BLaER1 treated with 17β-estradiol and CSF1 and Interleukin-3, amounts not matched to agents 10 nM and 100 nM (cell line): ENCODE results near the gene KAZN.
A peak's percentile ranks its signal among the peaks of the same experiment; 100 is the strongest.

ENCODE experiments used
- H3K27ac ChIP-seq, 11 experiments: shearing (Covaris generic); formaldehyde crosslinking; 2 replicates each; pipeline ENCODE4 v1.8.1; 2022
- H3K27me3 ChIP-seq, 11 experiments: shearing (Covaris generic); formaldehyde crosslinking; 2 replicates each; pipeline ENCODE4 v1.8.1; 2022
- H3K36me3 ChIP-seq, 11 experiments: shearing (Covaris generic); formaldehyde crosslinking; 2 replicates each; pipeline ENCODE4 v1.8.1; 2022
- H3K4me1 ChIP-seq, 10 experiments: shearing (Covaris generic); formaldehyde crosslinking; 2 replicates each; pipeline ENCODE4 v1.8.1; 2022
- H3K4me2 ChIP-seq, 11 experiments: shearing (Covaris generic); formaldehyde crosslinking; 2 replicates each; pipeline ENCODE4 v1.8.1; 2022
- H3K4me3 ChIP-seq, 10 experiments: shearing (Covaris generic); formaldehyde crosslinking; 2 replicates each; pipeline ENCODE4 v1.8.1; 2022
- H3K9ac ChIP-seq, 11 experiments: shearing (Covaris generic); formaldehyde crosslinking; 2 replicates each; pipeline ENCODE4 v1.8.1; 2022
- H3K9me3 ChIP-seq, 11 experiments: shearing (Covaris generic); formaldehyde crosslinking; replicated peaks in 1 of 11; 2 replicates each; pipeline ENCODE4 v1.8.1; 2022
- H4K20me1 ChIP-seq, 11 experiments: shearing (Covaris generic); formaldehyde crosslinking; 2 replicates each; pipeline ENCODE4 v1.8.1; 2022
- Cebpa-rat ChIP-seq, 11 experiments: shearing (Covaris generic); IDR thresholded peaks; 2 replicates each; pipeline ENCODE4 v1.8.1; 2022

The KAZN gene

DNA sequence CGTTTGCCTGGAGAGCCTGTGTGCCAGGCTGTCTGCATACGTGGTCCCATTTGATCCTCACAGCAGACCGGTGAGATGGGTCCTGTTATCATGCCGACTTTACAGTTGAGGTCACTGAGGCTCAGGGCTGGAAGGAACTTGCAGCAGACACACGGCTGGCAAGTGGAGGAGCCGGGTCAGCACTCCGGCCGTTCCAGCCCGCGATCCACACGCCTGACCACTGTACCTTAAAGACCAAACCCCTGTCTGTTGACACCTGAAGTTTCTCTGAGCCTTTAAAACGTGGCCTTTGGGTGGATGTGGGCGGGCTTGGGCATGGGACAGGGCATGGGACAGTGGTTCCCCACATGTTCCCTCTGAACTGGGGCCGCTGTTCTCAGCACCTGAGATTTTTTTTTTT lies 383.5 kb downstream of the KAZN start:
- TF ChIP-seq Cebpa-rat (IDR thresholded peaks at IDR 0.05) = no peak
- no peaks in the 10 kb centered on the region for H3K9me3 ChIP-seq

DNA sequence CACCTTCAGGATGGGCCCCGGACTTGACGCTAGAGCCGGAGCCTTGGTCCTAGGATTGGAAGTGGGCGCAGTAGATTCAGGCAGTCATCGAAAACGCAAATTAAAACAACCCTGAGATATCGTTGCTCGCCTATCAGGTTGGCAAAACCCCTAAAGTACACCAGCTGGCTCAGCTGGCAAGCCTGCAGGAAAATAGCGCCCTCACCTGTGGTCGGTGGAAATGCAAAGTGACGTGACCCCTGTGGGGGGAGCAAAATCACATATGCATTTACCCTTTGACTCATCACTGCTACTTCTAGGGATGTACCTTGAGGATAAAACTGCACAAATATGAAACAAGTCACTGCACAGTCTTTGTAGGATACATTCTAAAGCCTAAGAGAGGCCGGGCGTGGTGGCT lies 384.8 kb downstream of the KAZN start:
- H3K4me3 ChIP-seq = no peak overlapping the region
- no peaks in the 10 kb centered on the region for H3K36me3 ChIP-seq
- no peaks in the 10 kb centered on the region for H3K9me3 ChIP-seq
- peaks cover 0 to 38% (median 0%) of the 10 kb centered on the region in 11 experiments; a peak in 6 of 22 replicates for H3K27me3 ChIP-seq
- TF ChIP-seq Cebpa-rat (IDR thresholded peaks at IDR 0.05) = no peak
- H3K4me2 ChIP-seq = no peak overlapping the region
- H3K4me1 ChIP-seq = peaks cover 10 to 62% (median 37%) of the 10 kb centered on the region in 10 experiments
- H4K20me1 ChIP-seq = peaks cover 0 to 48% (median 19%) of the 10 kb centered on the region in 11 experiments; a peak in 16 of 22 replicates
- H3K9ac ChIP-seq = no peak overlapping the region
- no peak overlapping the region for H3K27ac ChIP-seq

More for the DNA sequence above, 383.5 kb downstream of the KAZN start:
- H3K27me3 ChIP-seq = peaks cover 0 to 47% (median 0%) of the 10 kb centered on the region in 11 experiments; a peak in 6 of 22 replicates
- H3K4me1 ChIP-seq = peaks cover 10 to 64% (median 41%) of the 10 kb centered on the region in 10 experiments
- no peak overlapping the region for H3K9ac ChIP-seq
- no peak overlapping the region for H3K27ac ChIP-seq
- peak overlapping the region in 8 of 11 experiments; percentile 62 to 90 (median 82); a peak in 12 of 22 replicates for H3K4me2 ChIP-seq
- no peaks in the 10 kb centered on the region for H3K36me3 ChIP-seq
- H3K4me3 ChIP-seq = no peak overlapping the region
- peaks cover 0 to 50% (median 32%) of the 10 kb centered on the region in 11 experiments; a peak in 17 of 22 replicates for H4K20me1 ChIP-seq

DNA sequence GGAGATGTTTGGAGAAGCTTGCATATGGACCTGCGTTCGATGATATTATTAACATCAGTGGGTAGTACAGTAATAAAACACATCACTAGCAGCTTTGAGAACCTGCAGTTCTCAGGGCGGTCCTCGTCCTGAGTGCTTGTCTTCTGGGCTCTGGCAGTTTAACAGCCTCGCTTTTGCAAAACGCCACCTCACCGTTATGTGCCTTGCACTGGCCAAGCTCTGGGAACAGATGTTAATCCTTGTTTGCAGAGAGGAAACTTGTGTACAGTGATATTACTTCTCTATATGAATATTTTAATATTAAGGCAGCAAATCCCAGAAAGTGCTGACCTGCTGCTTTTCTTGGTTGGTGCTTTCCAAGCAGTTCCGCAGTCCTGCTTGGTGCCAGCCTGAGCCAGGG lies 387.7 kb downstream of the KAZN start:
- Histone ChIP-seq H3K9me3 (no peaks in the 10 kb centered on the region), H3K9ac (no peak overlapping the region), H3K4me3 (no peak overlapping the region), H3K27me3 (peaks cover 0 to 18% (median 0%) of the 10 kb centered on the region in 11 experiments; a peak in 4 of 22 replicates), H3K36me3 (no peaks in the 10 kb centered on the region), H3K4me1 (peaks cover under 1 to 52% (median 26%) of the 10 kb centered on the region in 10 experiments; a peak in 18 of 20 replicates), H4K20me1 (peaks cover 0 to 53% (median 13%) of the 10 kb centered on the region in 11 experiments; a peak in 14 of 22 replicates), H3K4me2 (no peak overlapping the region), H3K27ac (no peak overlapping the region)
- TF ChIP-seq Cebpa-rat (IDR thresholded peaks at IDR 0.05) = no peak

DNA sequence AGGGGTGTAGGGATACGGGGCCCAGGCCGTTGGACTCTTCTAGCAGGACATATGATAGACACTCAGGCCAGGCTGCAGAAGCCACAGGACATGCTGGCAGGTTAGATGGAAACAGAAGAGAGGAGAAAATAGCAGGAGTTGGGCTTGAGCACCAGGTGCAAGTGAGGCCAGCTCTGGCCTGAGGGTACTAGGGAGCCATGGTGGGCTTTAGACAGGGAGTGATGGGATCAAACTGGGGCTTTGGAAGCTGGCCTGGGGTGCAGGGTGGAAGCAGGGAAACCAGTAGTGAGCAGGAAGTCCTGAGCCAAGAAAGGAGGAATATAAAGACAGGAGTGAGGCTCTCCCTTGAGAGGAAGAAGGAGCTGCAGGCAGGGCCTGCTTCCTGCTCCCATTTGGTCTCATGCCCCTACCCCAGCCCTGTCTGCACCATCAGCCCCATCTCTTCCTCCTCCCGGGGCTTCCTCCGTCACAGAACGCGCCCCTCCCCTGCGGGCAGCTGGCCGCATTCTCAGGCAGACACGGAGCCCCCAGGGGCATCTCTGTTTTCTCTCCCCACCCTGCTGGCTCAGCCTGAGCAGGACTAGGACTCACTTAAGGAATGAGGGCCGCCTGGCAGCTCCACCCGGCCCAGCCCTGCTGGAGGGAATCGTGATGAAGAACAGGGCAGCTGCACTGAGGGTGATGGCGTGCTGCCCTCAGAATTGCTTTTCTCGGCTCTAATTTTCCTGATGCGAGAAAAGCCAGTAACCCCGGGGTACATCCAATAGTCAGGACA lies 389.5 kb downstream of the KAZN start:
- Histone ChIP-seq H4K20me1 (peaks cover 0 to 43% (median 8%) of the 10 kb centered on the region in 11 experiments; a peak in 12 of 22 replicates), H3K9me3 (no peaks in the 10 kb centered on the region), H3K36me3 (no peaks in the 10 kb centered on the region), H3K9ac (peak overlapping the region in 4 of 11 experiments; percentile 9 to 34 (median 17); a peak in 4 of 22 replicates), H3K27ac (peak overlapping the region in 2 of 11 experiments; percentile 30 to 38; a peak in 2 of 22 replicates), H3K4me1 (peaks cover 0 to 35% (median 16%) of the 10 kb centered on the region in 10 experiments; a peak in 15 of 20 replicates), H3K27me3 (peaks cover 0 to 10% (median 0%) of the 10 kb centered on the region in 11 experiments; a peak in 3 of 22 replicates), H3K4me3 (no peak overlapping the region), H3K4me2 (peak overlapping the region in 10 of 11 experiments; percentile 1 to 78 (median 70); a peak in 17 of 22 replicates)
- TF ChIP-seq Cebpa-rat (IDR thresholded peaks at IDR 0.05) = no peak

GRCh38 chr1:14988636-14989035 lies 390.2 kb downstream of the KAZN start:
- H3K4me3 ChIP-seq = no peak overlapping the region
- peaks cover 0 to 10% (median 0%) of the 10 kb centered on the region in 11 experiments; a peak in 3 of 22 replicates for H3K27me3 ChIP-seq
- peaks cover 0 to 36% (median 18%) of the 10 kb centered on the region in 10 experiments; a peak in 15 of 20 replicates for H3K4me1 ChIP-seq
- peak overlapping the region in 4 of 11 experiments; percentile 9 to 34 (median 17); a peak in 4 of 22 replicates for H3K9ac ChIP-seq
- peaks cover 0 to 44% (median 8%) of the 10 kb centered on the region in 11 experiments; a peak in 12 of 22 replicates for H4K20me1 ChIP-seq
- no peaks in the 10 kb centered on the region for H3K9me3 ChIP-seq
- peak overlapping the region in 10 of 11 experiments; percentile 1 to 78 (median 70); a peak in 17 of 22 replicates for H3K4me2 ChIP-seq
- H3K36me3 ChIP-seq = no peaks in the 10 kb centered on the region
- H3K27ac ChIP-seq = peak overlapping the region in 1 of 11 experiments; percentile 30; a peak in 1 of 22 replicates
- no peak for TF ChIP-seq Cebpa-rat (IDR thresholded peaks at IDR 0.05)

DNA sequence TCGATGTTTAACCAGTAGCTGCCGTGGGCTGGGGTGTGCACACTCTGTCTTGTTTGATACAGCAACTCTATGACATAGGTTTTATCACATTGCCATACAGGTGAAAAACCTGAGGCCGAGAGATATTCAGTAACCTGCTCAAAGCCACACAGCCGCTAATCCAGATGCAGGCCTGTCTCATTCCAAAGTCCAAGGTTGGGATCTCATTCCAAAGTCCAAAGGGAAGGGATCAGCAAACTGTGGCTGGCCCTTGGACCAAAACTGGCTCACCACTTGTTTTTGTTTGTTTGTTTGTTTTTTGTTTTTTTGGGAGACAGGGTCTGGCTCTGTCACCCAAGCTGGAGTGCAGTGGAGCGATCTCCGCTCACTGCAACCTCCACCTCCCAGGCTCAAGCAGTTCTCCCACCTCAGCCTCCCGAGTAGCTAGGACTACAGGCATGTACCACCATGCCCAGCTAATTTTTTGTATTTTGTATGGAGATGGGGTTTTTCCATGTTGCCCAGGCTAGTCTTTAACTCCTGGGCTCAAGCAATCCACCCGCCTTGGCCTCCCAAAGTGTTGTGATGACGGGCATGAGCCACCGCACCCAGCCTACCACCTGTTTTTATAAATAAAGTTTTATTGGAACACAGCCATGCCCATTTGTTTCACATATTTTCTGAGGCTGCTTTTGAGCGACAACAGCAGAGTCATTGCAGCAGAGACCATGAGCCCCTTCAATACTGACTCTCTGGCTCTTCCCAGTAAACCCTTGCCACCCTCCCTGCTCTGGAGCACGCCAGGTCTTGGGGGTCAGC lies 391.6 kb downstream of the KAZN start:
- Histone ChIP-seq H3K9ac (no peak overlapping the region; a peak in 1 of 22 replicates), H4K20me1 (peaks cover 0 to 59% (median 13%) of the 10 kb centered on the region in 11 experiments; a peak in 13 of 22 replicates), H3K4me3 (no peak overlapping the region), H3K27ac (no peak overlapping the region), H3K4me1 (peaks cover 0 to 51% (median 33%) of the 10 kb centered on the region in 10 experiments; a peak in 17 of 20 replicates), H3K36me3 (no peaks in the 10 kb centered on the region), H3K4me2 (no peak overlapping the region), H3K27me3 (peaks cover 0 to 10% (median 0%) of the 10 kb centered on the region in 11 experiments; a peak in 1 of 22 replicates), H3K9me3 (no peaks in the 10 kb centered on the region)
- no peak for TF ChIP-seq Cebpa-rat (IDR thresholded peaks at IDR 0.05)

DNA sequence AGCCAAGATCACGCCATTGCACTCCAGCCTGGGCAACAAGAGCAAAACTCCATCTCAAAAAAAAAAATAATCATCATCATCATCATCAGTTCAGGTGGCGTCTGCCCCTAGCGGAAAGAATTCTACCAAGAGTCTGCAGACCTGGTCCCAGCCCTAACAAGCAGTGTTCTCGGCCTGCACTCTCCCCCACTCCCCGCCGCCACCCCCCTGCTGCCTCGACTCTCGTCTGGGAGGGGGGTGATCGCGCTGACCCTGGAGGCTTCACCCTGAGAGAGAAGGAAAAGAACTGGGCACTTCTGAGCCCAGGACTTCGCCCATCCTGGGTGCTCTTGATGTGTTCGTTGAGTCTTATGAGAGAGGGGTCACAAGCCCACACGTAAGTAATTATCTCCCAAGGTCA lies 394.9 kb downstream of the KAZN start:
- peaks cover 0 to 5% (median 0%) of the 10 kb centered on the region in 11 experiments; a peak in 1 of 22 replicates for H3K27me3 ChIP-seq
- H3K4me1 ChIP-seq = peaks cover 22 to 57% (median 51%) of the 10 kb centered on the region in 10 experiments
- H3K4me2 ChIP-seq = peak overlapping the region in 6 of 11 experiments; percentile 38 to 62 (median 57); a peak in 5 of 22 replicates
- no peak overlapping the region for H3K4me3 ChIP-seq
- H3K36me3 ChIP-seq = no peaks in the 10 kb centered on the region
- H3K9me3 ChIP-seq = no peaks in the 10 kb centered on the region
- H4K20me1 ChIP-seq = peaks cover 0 to 66% (median 18%) of the 10 kb centered on the region in 11 experiments; a peak in 13 of 22 replicates
- no peak overlapping the region for H3K9ac ChIP-seq
- no peak overlapping the region for H3K27ac ChIP-seq
- no peak for TF ChIP-seq Cebpa-rat (IDR thresholded peaks at IDR 0.05)

- no peak overlapping the region for H3K4me3 ChIP-seq
- H3K27ac ChIP-seq = 0 out of 22 replicates have a peak overlapping the region, but pooled peaks of 1 of the 11 experiments have one; percentile 11
- peaks cover 22 to 49% (median 46%) of the 10 kb centered on the region in 10 experiments for H3K4me1 ChIP-seq
- no peaks in the 10 kb centered on the region for H3K36me3 ChIP-seq
- H3K9me3 ChIP-seq = no peaks in the 10 kb centered on the region
- peak overlapping the region in 10 of 11 experiments; percentile 2 to 71 (median 57); a peak in 19 of 22 replicates for H3K4me2 ChIP-seq
- no peak overlapping the region for H3K9ac ChIP-seq
- H4K20me1 ChIP-seq = peaks cover 0 to 59% (median 13%) of the 10 kb centered on the region in 11 experiments; a peak in 12 of 22 replicates
- TF ChIP-seq Cebpa-rat (IDR thresholded peaks at IDR 0.05) = peak in 2 of 11 experiments; percentile 9 to 26; a peak in 1 of 22 replicates
- H3K27me3 ChIP-seq = no peaks in the 10 kb centered on the region; a peak in 1 of 22 replicates
Observed at GRCh38 chr1:14994148-14994547, 395.7 kb downstream of the KAZN start.
